ENCODE results near the gene SLC15A1. TPM values are rescaled to one million over a fixed set of nuclear protein-coding genes. Genes with fewer than 3 reads are reported as not detected.
A peak's percentile ranks its signal among the peaks of the same experiment; 100 is the strongest.

SLC15A1 gene
- total and polyA plus RNA-seq, 5 experiments from 2014 or later, result not detected

DNA sequence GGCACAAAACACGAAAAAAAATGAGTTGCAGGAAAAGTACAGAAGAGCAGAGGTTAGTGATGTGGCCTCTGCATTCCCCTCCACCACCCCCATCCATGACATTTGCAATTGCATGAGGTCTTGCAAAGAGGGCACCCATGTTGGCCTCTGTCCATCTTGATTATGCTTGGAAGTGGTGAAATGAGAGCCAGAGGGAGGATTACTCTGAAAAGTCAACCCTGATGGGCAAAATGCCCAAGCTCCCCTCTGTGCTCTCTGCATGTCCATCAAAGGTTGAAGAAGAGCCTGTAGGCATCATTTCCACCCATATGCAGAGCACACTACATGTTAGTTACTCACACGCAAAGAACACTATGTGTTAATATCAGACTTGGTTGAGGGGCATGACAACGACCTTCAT lies 71.4 kb downstream of the SLC15A1 start:
- Mint-ChIP-seq H3K36me3 (no peaks in the 10 kb centered on the region), H3K9me3 (no peaks in the 10 kb centered on the region), H3K4me3 (no peak overlapping the region), H3K27me3 (peaks cover 0 to 14% (median 3%) of the 10 kb centered on the region in 5 donors), H3K27ac (no peak overlapping the region), H3K4me1 (peaks cover 0 to under 1% (median 0%) of the 10 kb centered on the region in 4 donors)
- DNase-seq, result no peak
- POLR2A ChIA-PET, result no interaction called here
- no peak for ATAC-seq

GRCh38 chr13:98678741-98679140 lies 73.7 kb downstream of the SLC15A1 start:
- Mint-ChIP-seq H3K9me3 (no peaks in the 10 kb centered on the region), H3K4me3 (no peak overlapping the region), H3K36me3 (no peaks in the 10 kb centered on the region), H3K27ac (no peak overlapping the region), H3K27me3 (peaks cover 0 to 4% (median 0%) of the 10 kb centered on the region in 5 donors), H3K4me1 (peaks cover 0 to 3% (median 1%) of the 10 kb centered on the region in 4 donors)
- ATAC-seq, result no peak
- POLR2A ChIA-PET, result no interaction called here
- DNase-seq, result no peak

DNA sequence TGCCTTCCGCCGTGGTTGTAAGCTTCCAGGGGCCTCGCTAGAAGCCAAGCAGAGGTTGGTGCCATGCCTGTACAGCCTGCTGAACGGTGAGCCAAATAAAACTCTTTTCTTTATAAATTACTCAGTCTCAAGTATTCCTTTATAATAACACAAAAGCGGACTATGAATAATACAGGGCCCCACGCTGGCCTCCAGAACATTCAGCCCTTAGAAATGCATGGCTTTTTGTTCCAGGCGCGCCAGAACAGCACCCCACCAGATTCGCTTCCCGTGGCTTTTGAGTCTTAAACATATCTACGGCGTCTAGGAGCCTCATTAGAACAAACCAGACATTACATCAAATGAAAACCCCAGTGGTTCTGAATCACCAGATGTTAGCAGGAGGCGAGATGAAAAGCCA lies 75.1 kb downstream of the SLC15A1 start:
- Mint-ChIP-seq H3K4me3 (no peak overlapping the region), H3K4me1 (peaks cover 0 to 6% (median 3%) of the 10 kb centered on the region in 4 donors), H3K9me3 (no peaks in the 10 kb centered on the region), H3K27me3 (peaks cover 0 to 1% (median 0%) of the 10 kb centered on the region in 5 donors), H3K36me3 (no peaks in the 10 kb centered on the region), H3K27ac (no peak overlapping the region)
- ATAC-seq (no peak), DNase-seq (no peak)
- POLR2A ChIA-PET, result no interaction called here

DNA sequence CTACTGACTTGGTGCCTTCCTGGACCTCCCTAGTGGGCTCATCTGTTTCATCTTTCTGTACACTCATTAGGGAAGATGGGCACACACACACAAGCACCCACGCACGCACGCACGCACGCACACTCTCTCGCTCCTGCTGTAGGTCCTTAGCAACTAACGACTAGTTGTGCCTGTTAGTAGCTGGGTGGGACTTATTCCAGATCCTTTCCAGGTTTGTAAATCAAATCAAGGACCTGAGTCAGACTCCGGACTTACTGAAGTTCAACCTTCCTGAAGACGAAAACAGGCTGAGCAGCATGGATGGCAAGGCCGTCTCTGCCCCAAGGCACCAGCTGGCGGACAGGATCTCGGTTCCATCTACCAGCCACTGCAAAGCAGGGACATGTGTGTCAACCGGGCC lies 76.2 kb downstream of the SLC15A1 start:
- no peaks in the 10 kb centered on the region for H3K9me3 Mint-ChIP-seq
- ATAC-seq, result no peak
- H3K27me3 Mint-ChIP-seq, result peaks cover 0 to 1% (median 0%) of the 10 kb centered on the region in 5 donors
- POLR2A ChIA-PET, result no interaction called here
- H3K4me3 Mint-ChIP-seq, result no peak overlapping the region
- H3K36me3 Mint-ChIP-seq, result no peaks in the 10 kb centered on the region
- H3K27ac Mint-ChIP-seq, result peak overlapping the region in 2 of 10 donors; percentile 24 to 48
- peaks cover 0 to 6% (median 3%) of the 10 kb centered on the region in 4 donors for H3K4me1 Mint-ChIP-seq
- no peak for DNase-seq

DNA sequence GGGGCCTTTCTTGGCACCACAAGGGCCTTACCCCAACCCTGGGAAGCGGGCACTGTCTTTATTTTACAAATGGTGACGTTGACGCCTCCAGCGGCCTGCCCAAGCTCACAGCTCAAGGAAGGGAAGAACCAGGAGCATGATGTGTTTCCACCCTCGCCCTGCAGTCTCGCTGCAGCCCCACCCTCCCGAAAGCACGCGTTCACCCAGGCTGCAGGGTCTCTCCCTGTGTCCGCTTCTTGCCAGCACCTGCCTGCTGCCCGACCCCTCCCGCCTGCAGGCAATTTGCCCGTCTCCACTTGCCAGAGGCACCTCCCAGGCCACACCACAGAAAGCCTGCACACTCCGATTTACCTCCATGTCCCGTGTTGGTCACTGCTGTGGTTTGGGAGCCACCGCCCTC lies 76.6 kb downstream of the SLC15A1 start:
- DNase-seq, result no peak
- ATAC-seq, result no peak
- Mint-ChIP-seq H3K4me1 (peaks cover 0 to 6% (median 3%) of the 10 kb centered on the region in 4 donors), H3K36me3 (no peaks in the 10 kb centered on the region), H3K9me3 (no peaks in the 10 kb centered on the region), H3K27me3 (peaks cover 0 to 1% (median 0%) of the 10 kb centered on the region in 5 donors), H3K4me3 (no peak overlapping the region), H3K27ac (peak overlapping the region in 2 of 10 donors; percentile 24 to 48)
- POLR2A ChIA-PET, result no interaction called here

GRCh38 chr13:98675066-98675465 lies 77.4 kb downstream of the SLC15A1 start:
- no peaks in the 10 kb centered on the region for H3K36me3 Mint-ChIP-seq
- no peaks in the 10 kb centered on the region for H3K9me3 Mint-ChIP-seq
- no peak overlapping the region for H3K4me3 Mint-ChIP-seq
- H3K27me3 Mint-ChIP-seq, result peaks cover 0 to 1% (median 0%) of the 10 kb centered on the region in 5 donors
- peaks cover 0 to 6% (median 3%) of the 10 kb centered on the region in 4 donors for H3K4me1 Mint-ChIP-seq
- H3K27ac Mint-ChIP-seq, result no peak overlapping the region
- ATAC-seq (no peak), DNase-seq (no peak)
- POLR2A ChIA-PET, result interaction anchor here (0.7 kb wide), 1 partner anchor 218 kb away, joined by 3 read pairs; no protein-coding TSS in a partner anchor

GRCh38 chr13:98672947-98673613 lies 79.4 kb downstream of the SLC15A1 start:
- peaks cover 0 to 3% (median 0%) of the 10 kb centered on the region in 5 donors for H3K27me3 Mint-ChIP-seq
- no peaks in the 10 kb centered on the region for H3K9me3 Mint-ChIP-seq
- H3K27ac Mint-ChIP-seq, result no peak overlapping the region
- no peak overlapping the region for H3K4me3 Mint-ChIP-seq
- DNase-seq, result peak in 8 of 10 donors; percentile 19 to 72 (median 43)
- H3K4me1 Mint-ChIP-seq, result peaks cover 0 to 6% (median 3%) of the 10 kb centered on the region in 4 donors
- no peaks in the 10 kb centered on the region for H3K36me3 Mint-ChIP-seq
- POLR2A ChIA-PET, result no interaction called here
- peak; percentile 49 to 65 for ATAC-seq

GRCh38 chr13:98668155-98668554 lies 84.3 kb downstream of the SLC15A1 start:
- DNase-seq, result no peak
- Mint-ChIP-seq H3K27ac (peak overlapping the region in 1 of 10 donors; percentile 44), H3K4me3 (no peak overlapping the region), H3K27me3 (peaks cover 0 to 6% (median 0%) of the 10 kb centered on the region in 5 donors), H3K4me1 (peaks cover 0 to 1% (median 0%) of the 10 kb centered on the region in 4 donors), H3K9me3 (no peaks in the 10 kb centered on the region), H3K36me3 (no peaks in the 10 kb centered on the region)
- ATAC-seq, result no peak
- POLR2A ChIA-PET, result no interaction called here

DNA sequence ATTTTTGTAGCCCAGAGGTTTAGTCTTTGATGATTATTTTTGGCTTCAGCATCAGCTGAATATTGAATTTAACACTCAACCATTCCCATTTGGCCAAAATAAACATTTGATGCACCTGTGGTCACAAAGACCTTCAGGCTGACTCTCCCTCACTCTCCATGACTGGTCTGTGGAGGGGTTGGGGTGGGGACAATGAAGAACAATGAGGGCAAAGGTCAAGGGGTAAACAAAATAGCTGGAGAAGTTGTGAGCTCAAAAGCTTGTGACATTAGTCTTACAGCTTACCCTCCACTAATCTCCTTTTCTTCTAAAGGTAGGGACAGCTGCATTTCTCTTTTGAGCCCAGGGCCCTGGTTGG lies 86.9 kb downstream of the SLC15A1 start:
- no peak for ATAC-seq
- POLR2A ChIA-PET, result no interaction called here
- Mint-ChIP-seq H3K27ac (no peak overlapping the region), H3K9me3 (no peaks in the 10 kb centered on the region), H3K36me3 (no peaks in the 10 kb centered on the region), H3K27me3 (peaks cover 0 to 6% (median 0%) of the 10 kb centered on the region in 5 donors), H3K4me1 (peaks cover 0 to 1% (median 0%) of the 10 kb centered on the region in 4 donors), H3K4me3 (no peak overlapping the region)
- no peak for DNase-seq

DNA sequence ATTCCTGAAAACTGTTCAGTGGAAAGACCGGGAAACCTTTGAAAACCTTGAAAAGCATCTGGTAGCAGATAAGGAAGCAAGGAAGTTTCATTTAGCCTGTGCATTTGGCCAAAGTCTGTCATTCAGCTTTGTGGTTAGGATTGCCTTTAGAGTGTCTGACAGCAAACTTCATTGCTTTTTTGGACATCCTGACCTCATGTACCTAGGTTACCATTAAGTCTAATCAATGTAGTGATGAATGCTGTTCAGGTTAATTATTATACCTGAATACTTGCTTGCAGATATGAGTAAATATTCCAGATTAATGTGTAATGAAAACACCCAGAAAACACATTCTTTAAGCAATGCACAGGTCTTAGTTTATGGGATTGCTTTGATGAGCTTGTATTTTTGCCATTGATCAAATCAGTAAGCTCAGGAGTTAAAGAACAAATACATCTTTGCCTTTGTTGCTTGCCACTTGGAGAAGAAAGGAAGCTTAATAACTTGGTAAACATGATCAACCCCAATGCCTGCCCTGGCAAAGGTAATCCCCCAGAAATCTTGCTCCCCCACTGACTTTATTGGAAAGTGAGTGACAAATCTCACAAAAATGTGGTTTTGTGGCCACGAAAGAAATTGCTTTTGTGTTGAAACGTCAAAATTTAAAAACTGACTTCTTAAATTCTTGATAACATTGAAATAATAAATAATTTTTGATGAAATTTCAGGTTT lies 87.4 kb downstream of the SLC15A1 start:
- H3K9me3 Mint-ChIP-seq, result no peaks in the 10 kb centered on the region
- DNase-seq (no peak), ATAC-seq (no peak)
- peaks cover 0 to 1% (median 0%) of the 10 kb centered on the region in 4 donors for H3K4me1 Mint-ChIP-seq
- H3K4me3 Mint-ChIP-seq, result no peak overlapping the region
- no peak overlapping the region for H3K27ac Mint-ChIP-seq
- H3K36me3 Mint-ChIP-seq, result no peaks in the 10 kb centered on the region
- POLR2A ChIA-PET, result no interaction called here
- H3K27me3 Mint-ChIP-seq, result peaks cover 0 to 6% (median 0%) of the 10 kb centered on the region in 5 donors

GRCh38 chr13:98664510-98664909 lies 88.0 kb downstream of the SLC15A1 start:
- no peaks in the 10 kb centered on the region for H3K36me3 Mint-ChIP-seq
- no peaks in the 10 kb centered on the region for H3K9me3 Mint-ChIP-seq
- H3K27me3 Mint-ChIP-seq, result peaks cover 0 to 6% (median 0%) of the 10 kb centered on the region in 5 donors
- ATAC-seq (no peak), DNase-seq (no peak)
- H3K4me3 Mint-ChIP-seq, result no peak overlapping the region
- peaks cover 0 to 1% (median 0%) of the 10 kb centered on the region in 4 donors for H3K4me1 Mint-ChIP-seq
- H3K27ac Mint-ChIP-seq, result no peak overlapping the region
- POLR2A ChIA-PET, result no interaction called here

GRCh38 chr13:98664047-98664446 lies 88.4 kb downstream of the SLC15A1 start:
- peaks cover 0 to 6% (median 0%) of the 10 kb centered on the region in 5 donors for H3K27me3 Mint-ChIP-seq
- POLR2A ChIA-PET, result no interaction called here
- H3K27ac Mint-ChIP-seq, result no peak overlapping the region
- no peaks in the 10 kb centered on the region for H3K9me3 Mint-ChIP-seq
- ATAC-seq, result no peak
- peaks cover 0 to 1% (median 0%) of the 10 kb centered on the region in 4 donors for H3K4me1 Mint-ChIP-seq
- DNase-seq, result no peak
- no peak overlapping the region for H3K4me3 Mint-ChIP-seq
- H3K36me3 Mint-ChIP-seq, result no peaks in the 10 kb centered on the region

DNA sequence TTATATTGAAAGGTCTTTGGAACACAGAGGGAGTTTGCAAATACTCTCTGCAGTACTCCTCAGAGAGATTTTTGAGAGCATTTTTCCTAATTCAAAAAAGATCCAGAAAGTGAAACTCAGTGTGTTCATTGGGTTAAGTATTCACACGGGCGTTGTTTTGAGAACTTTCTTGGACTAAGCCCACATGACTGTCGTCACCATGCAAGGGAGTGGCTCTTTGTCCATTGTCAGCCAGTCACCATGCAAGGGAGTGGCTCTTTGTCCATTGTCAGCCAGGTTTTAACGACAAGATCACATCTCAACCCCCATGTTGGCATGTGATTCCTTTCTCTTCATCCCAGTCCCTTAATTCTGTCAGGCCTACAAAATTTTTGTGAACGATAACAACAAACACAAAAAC lies 94.3 kb downstream of the SLC15A1 start:
- H3K4me3 Mint-ChIP-seq, result no peak overlapping the region
- peaks cover 4 to 5% (median 4%) of the 10 kb centered on the region in 4 donors for H3K4me1 Mint-ChIP-seq
- H3K27ac Mint-ChIP-seq, result no peak overlapping the region
- no peaks in the 10 kb centered on the region for H3K36me3 Mint-ChIP-seq
- peaks cover 0 to 7% (median 3%) of the 10 kb centered on the region in 5 donors for H3K27me3 Mint-ChIP-seq
- POLR2A ChIA-PET, result interaction anchor here (0.6 kb wide), 1 partner anchor 99 kb away, joined by 4 read pairs; no protein-coding TSS in a partner anchor
- ATAC-seq, result no peak
- DNase-seq, result no peak
- H3K9me3 Mint-ChIP-seq, result no peaks in the 10 kb centered on the region

Measured in naive thymus-derived CD8-positive, alpha-beta T cell (primary cell).